Right lobe of liver (tissue), 4 donors: ENCODE data around the gene SCGB2B2.

Experiments used
- CTCF ChIP-seq, 4 donors: fragments of 200-600 bp in 3 of 4; fragments of 450-650 bp in 1 of 4; IDR thresholded peaks; one replicate each; pipeline versions ENCODE4 v1.5.1 to v1.8.0; 2016 to 2022; ENCODE audit warnings: antibody characterized with exemption in 4 of 4, mild to moderate bottlenecking in 2 of 4
- POLR2A ChIP-seq: fragments of 450-650 bp; IDR thresholded peaks from one replicate; pipeline ENCODE4 v1.6.1; 2017; ENCODE audit warnings: antibody characterized with exemption, mild to moderate bottlenecking
- donor health status: DM: no; HTN: no; CAD: no.
- donor health status: DM: no; HTN: no; CAD: no.
- donor health status: DM: no; HTN: yes; CAD: no.

- no peak for TF ChIP-seq CTCF (IDR thresholded peaks at IDR 0.05)
- TF ChIP-seq POLR2A = no peak
Observed at GRCh38 chr19:34664870-34665269, 12.1 kb downstream of the SCGB2B2 start.
